ENCODE data around the gene LRRK2.
A peak's percentile ranks its signal among the peaks of the same experiment; 100 is the strongest.
"Not testable (repeated sequence)": the region's sequence is repeated elsewhere in the genome, so short reads cannot be mapped to it uniquely, and the experiment has no call there.

LRRK2 gene

GRCh38 chr12:40224439-40225291 lies at the start of gene LRRK2:
Gene LRRK2 (plus strand): TSS chr12:40224997. CDS start chr12:40225132, 135 bp downstream.
- peak; percentile 36 for DNase-seq (ENCODE audit: low read depth)

GRCh38 chr12:40175045-40175444 lies 49.8 kb upstream of the LRRK2 start:
- no peak for DNase-seq (ENCODE audit: low read depth)

GRCh38 chr12:40175489-40175888 lies 49.3 kb upstream of the LRRK2 start:
- no peak for DNase-seq (ENCODE audit: low read depth)

- no peak for DNase-seq (ENCODE audit: low read depth)
Observed at GRCh38 chr12:40178701-40179100, 46.1 kb upstream of the LRRK2 start.

GRCh38 chr12:40181490-40181889 lies 43.3 kb upstream of the LRRK2 start:
- DNase-seq (ENCODE audit: low read depth), result no peak

GRCh38 chr12:40183715-40184114 lies 41.1 kb upstream of the LRRK2 start:
- no peak for DNase-seq (ENCODE audit: low read depth)

- DNase-seq (ENCODE audit: low read depth), result no peak
Observed at GRCh38 chr12:40184493-40185302, 40.1 kb upstream of the LRRK2 start.

- DNase-seq (ENCODE audit: low read depth), result no peak
Observed at GRCh38 chr12:40185303-40185693, 39.5 kb upstream of the LRRK2 start.

GRCh38 chr12:40188558-40189320 lies 36.1 kb upstream of the LRRK2 start:
- DNase-seq (ENCODE audit: low read depth), result no peak

GRCh38 chr12:40192704-40193255 lies 32.0 kb upstream of the LRRK2 start:
- no peak for DNase-seq (ENCODE audit: low read depth)

GRCh38 chr12:40194846-40195245 lies 30.0 kb upstream of the LRRK2 start:
- no peak for DNase-seq (ENCODE audit: low read depth)

GRCh38 chr12:40197590-40197989 lies 27.2 kb upstream of the LRRK2 start:
- DNase-seq (ENCODE audit: low read depth), result no peak

- DNase-seq (ENCODE audit: low read depth), result no peak
Observed at GRCh38 chr12:40198601-40199000, 26.2 kb upstream of the LRRK2 start.

- DNase-seq (ENCODE audit: low read depth), result no peak
Observed at GRCh38 chr12:40202095-40203059, 22.4 kb upstream of the LRRK2 start.

GRCh38 chr12:40203060-40203430 lies 21.8 kb upstream of the LRRK2 start:
- DNase-seq (ENCODE audit: low read depth), result no peak

- DNase-seq (ENCODE audit: low read depth), result no peak
Observed at GRCh38 chr12:40204337-40204736, 20.5 kb upstream of the LRRK2 start.

- DNase-seq (ENCODE audit: low read depth), result no peak
Observed at GRCh38 chr12:40207551-40207950, 17.2 kb upstream of the LRRK2 start.

- no peak for DNase-seq (ENCODE audit: low read depth)
Observed at GRCh38 chr12:40208707-40209446, 15.9 kb upstream of the LRRK2 start.

GRCh38 chr12:40209886-40210285 lies 14.9 kb upstream of the LRRK2 start:
- no peak for DNase-seq (ENCODE audit: low read depth)

- DNase-seq (ENCODE audit: low read depth), result not testable (repeated sequence)
Observed at GRCh38 chr12:40211186-40211585, 13.6 kb upstream of the LRRK2 start.

Data from activated T-helper 9 cell treated with anti-CD3 and anti-CD28 coated beads, Interleukin-2, amount 50 U/mL, for 16 hours (primary cell).